Left lung (tissue), 10 donors: ENCODE measurements around the gene LRP5. TPM values are rescaled to one million over a fixed set of nuclear protein-coding genes. Genes with fewer than 3 reads are reported as not detected.
"Not testable (repeated sequence)": the region's sequence is repeated elsewhere in the genome, so short reads cannot be mapped to it uniquely, and the experiment has no call there.

Experiments
- ATAC-seq: fragments of 200-7000 bp; cut with Tn5 transposase; one replicate; pipeline ENCODE4 v1.9.1; 2020; ENCODE audit warnings: moderate library complexity
- DNase-seq, 4 donors: peaks; one replicate each; pipeline ENCODE4 v3.0.0-alpha.2; 2013 to 2020
- H3K27ac ChIP-seq, 2 donors: fragments of 200-600 bp; sonication (generic) in 1 of 2; one replicate each; pipeline versions ENCODE4 v1.5.0 to v1.8.0; 2020 to 2021
- H3K27me3 ChIP-seq, 2 donors: fragments of 200-600 bp; sonication (generic) in 1 of 2; one replicate each; pipeline versions ENCODE4 v1.5.0 to v1.8.0; 2020 to 2021
- H3K36me3 ChIP-seq, 2 donors: fragments of 200-600 bp; sonication (generic) in 1 of 2; one replicate each; pipeline versions ENCODE4 v1.5.0 to v1.8.0; 2020 to 2021
- H3K4me1 ChIP-seq, 2 donors: fragments of 200-600 bp; one replicate each; pipeline ENCODE4 v1.8.0; 2021
- H3K4me3 ChIP-seq, 2 donors: fragments of 200-600 bp; sonication (generic) in 1 of 2; one replicate each; pipeline versions ENCODE4 v1.5.0 to v1.8.0; 2020 to 2021; ENCODE audit warnings: mild to moderate bottlenecking in 1 of 2
- H3K9me3 ChIP-seq, 2 donors: fragments of 200-600 bp; sonication (generic) in 1 of 2; one replicate each; pipeline versions ENCODE4 v1.5.0 to v1.8.0; 2020 to 2021
- CTCF ChIP-seq, 2 donors: fragments of 200-600 bp; sonication (generic) in 1 of 2; IDR thresholded peaks; one replicate each; pipeline versions ENCODE4 v1.5.0 to v1.8.0; 2021; ENCODE audit warnings: antibody characterized with exemption in 2 of 2
- intact Hi-C, 2 donors: fragments of 100-400 bp; cut with DNase I; formaldehyde crosslinking; loops; one replicate each; pipeline versions ENCODE4 v1.11.2 to v1.14.2; 2022
- polyA plus RNA-seq, 6 donors: library from polyadenylated mRNA; unstranded; fragments of 120-200 nt; gene quantifications; one replicate each; pipeline ENCODE4 v1.2.1, GENCODE V29; 2013; ENCODE audit not compliant: insufficient read length in 6 of 6
- total RNA-seq, 2 donors: library from RNA; stranded (reverse); fragmentation: NEBNext Ultra II Directional; extraction: Animal tissue kit (Norgen Biotek cat#: 25700); gene quantifications; one replicate each; pipeline ENCODE4 v1.2.1, GENCODE V29; 2021
- donor health status: DM: no; HTN: yes; CAD: no.
- donor health status: DM: no; HTN: no; CAD: no.

The LRP5 gene
- total and polyA plus RNA-seq, 8 donors = 48.9 to 71.9 (median 57.4) TPM

GRCh38 chr11:68343761-68344256 lies 31.4 kb downstream of the LRP5 start:
- DNase-seq = peak in 2 of 4 donors; percentile 50 to 82
- Histone ChIP-seq H3K4me3 (no peak overlapping the region), H3K27me3 (no peaks in the 10 kb centered on the region), H3K9me3 (no peaks in the 10 kb centered on the region), H3K4me1 (peaks cover 7 to 45% of the 10 kb centered on the region in 2 donors), H3K27ac (no peak overlapping the region), H3K36me3 (no peaks in the 10 kb centered on the region)
- peak; percentile 61 for ATAC-seq
- intact Hi-C loops = no loop called here
- no peak for TF ChIP-seq CTCF (IDR thresholded peaks at IDR 0.05)

GRCh38 chr11:68344821-68345220 lies 32.4 kb downstream of the LRP5 start:
- intact Hi-C loops, H3K27ac ChIP-seq, H3K4me3 ChIP-seq, ATAC-seq, H3K27me3 ChIP-seq, H3K9me3 ChIP-seq, DNase-seq, H3K36me3 ChIP-seq: not testable (repeated sequence)
- H3K4me1 ChIP-seq = peaks cover 7 to 40% of the 10 kb centered on the region in 2 donors

- no peak overlapping the region for H3K4me3 ChIP-seq
- TF ChIP-seq CTCF (IDR thresholded peaks at IDR 0.05) = no peak
- no peaks in the 10 kb centered on the region for H3K36me3 ChIP-seq
- intact Hi-C loops = no loop called here
- DNase-seq = peak in 1 of 4 donors; percentile 10
- H3K27ac ChIP-seq = peak overlapping the region in 1 of 2 donors; percentile 6
- no peaks in the 10 kb centered on the region for H3K9me3 ChIP-seq
- H3K4me1 ChIP-seq = peaks cover 0 to 32% of the 10 kb centered on the region in 2 donors
- no peak for ATAC-seq
- H3K27me3 ChIP-seq = no peaks in the 10 kb centered on the region
Measured at GRCh38 chr11:68345776-68346461, 33.5 kb downstream of the LRP5 start.

- Histone ChIP-seq H3K4me3 (no peak overlapping the region), H3K27ac (no peak overlapping the region), H3K4me1 (peaks cover 0 to 26% of the 10 kb centered on the region in 2 donors), H3K36me3 (no peaks in the 10 kb centered on the region), H3K27me3 (no peaks in the 10 kb centered on the region), H3K9me3 (no peaks in the 10 kb centered on the region)
- DNase-seq (no peak), ATAC-seq (no peak)
- TF ChIP-seq CTCF (IDR thresholded peaks at IDR 0.05) = no peak
- intact Hi-C loops = no loop called here
Measured at GRCh38 chr11:68346462-68346790, 34.0 kb downstream of the LRP5 start.

- Histone ChIP-seq H3K27ac (no peak overlapping the region), H3K27me3 (no peaks in the 10 kb centered on the region), H3K4me3 (no peak overlapping the region), H3K9me3 (no peaks in the 10 kb centered on the region), H3K36me3 (no peaks in the 10 kb centered on the region), H3K4me1 (peaks cover 0 to 24% of the 10 kb centered on the region in 2 donors)
- DNase-seq (no peak), ATAC-seq (no peak)
- intact Hi-C loops = no loop called here
- no peak for TF ChIP-seq CTCF (IDR thresholded peaks at IDR 0.05)
Measured at GRCh38 chr11:68347345-68347744, 35.0 kb downstream of the LRP5 start.

- no peak for DNase-seq
- Histone ChIP-seq H3K27ac (no peak overlapping the region), H3K27me3 (no peaks in the 10 kb centered on the region), H3K4me1 (peaks cover 0 to 19% of the 10 kb centered on the region in 2 donors), H3K4me3 (no peak overlapping the region), H3K9me3 (no peaks in the 10 kb centered on the region), H3K36me3 (no peaks in the 10 kb centered on the region)
- no peak for ATAC-seq
- intact Hi-C loops = no loop called here
- TF ChIP-seq CTCF (IDR thresholded peaks at IDR 0.05) = no peak
Measured at GRCh38 chr11:68347841-68348240, 35.5 kb downstream of the LRP5 start.
